NCI-H2196 treated with DMSO at 0.1 percent for 48 hours (cell line): ENCODE measurements around the gene GRIK1.

Experiments
- DNase-seq: peaks from one replicate; lab custom pipeline; 2025; ENCODE audit not compliant: unreplicated experiment; lab: John Stamatoyannopoulos, UW

Gene GRIK1

DNA sequence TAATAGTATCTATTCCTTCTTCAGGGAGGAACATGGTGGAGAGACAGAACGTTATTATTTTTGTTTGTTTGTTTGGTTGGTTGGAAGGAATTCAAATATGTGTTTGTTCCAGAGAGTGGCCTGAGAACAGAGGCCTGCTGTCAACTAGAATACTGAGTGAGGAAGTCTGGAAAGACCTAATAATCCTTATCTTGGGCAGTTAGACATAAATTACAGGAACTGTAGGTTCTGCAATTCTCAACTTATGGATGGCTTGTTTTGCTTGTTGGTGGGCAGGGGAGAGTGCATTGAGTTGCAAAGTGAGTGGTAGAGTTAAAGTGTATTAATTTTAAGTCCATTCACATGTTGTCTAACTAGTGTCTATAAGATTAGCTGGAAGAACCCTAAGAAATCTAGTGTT, 443.5 kb downstream of the GRIK1 start:
- DNase-seq, result no peak

DNA sequence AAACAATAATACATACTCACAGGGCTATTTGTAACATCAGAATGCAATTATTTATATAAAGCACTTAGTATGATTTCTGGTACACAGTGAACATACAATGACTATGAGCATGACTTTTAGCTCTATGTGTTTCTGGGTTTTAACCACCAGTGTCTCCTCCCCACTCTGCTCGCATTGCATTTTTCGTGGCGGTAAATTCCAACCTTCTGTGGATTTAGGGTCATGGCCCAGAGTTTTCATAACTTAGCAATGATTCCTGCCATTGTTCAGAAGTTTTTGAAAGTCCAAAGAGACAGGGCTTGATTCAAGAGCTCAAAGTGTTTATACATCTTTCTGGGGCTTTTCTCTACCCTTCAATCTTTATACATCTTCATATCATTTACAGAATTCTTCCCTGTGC, 449.8 kb downstream of the GRIK1 start:
- no peak for DNase-seq

DNA sequence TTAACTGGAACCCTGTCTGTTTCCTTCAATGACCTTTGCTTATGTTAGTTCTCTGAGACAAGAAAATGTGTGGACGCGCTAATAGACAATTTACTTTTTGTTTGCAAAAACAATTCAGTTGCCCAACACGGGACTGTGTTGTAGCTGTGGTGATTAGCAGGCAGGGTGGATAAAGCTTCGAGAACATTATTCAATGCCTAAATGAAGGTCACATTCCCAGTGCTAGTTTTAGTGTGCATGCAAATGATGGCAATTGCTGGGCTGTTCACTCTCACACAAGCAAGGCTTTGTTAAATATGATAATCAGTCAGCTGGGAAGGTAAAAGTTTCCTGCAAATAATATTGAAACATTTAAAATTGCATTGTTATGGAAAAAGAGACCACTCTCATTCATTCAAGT, 452.6 kb downstream of the GRIK1 start:
- DNase-seq, result no peak
